Measurements from ENCODE around the gene CMPK2.

GRCh38 chr2:6852195-6852594 lies 13.5 kb downstream of the CMPK2 start:
- TF ChIP-seq POLR2AphosphoS5 (IDR thresholded peaks at IDR 0.05; ENCODE audit: borderline replicate concordance, low read depth, low read length): no peak
- TF ChIP-seq EZH2 (IDR thresholded peaks at IDR 0.05): no peak

Data from SK-N-MC (cell line).